Measurements from ENCODE around the gene LMAN1L.

GRCh38 chr15:74776821-74777768 is 35.5 kb upstream of the LMAN1L start:
- TF ChIP-seq, protein P1, sequence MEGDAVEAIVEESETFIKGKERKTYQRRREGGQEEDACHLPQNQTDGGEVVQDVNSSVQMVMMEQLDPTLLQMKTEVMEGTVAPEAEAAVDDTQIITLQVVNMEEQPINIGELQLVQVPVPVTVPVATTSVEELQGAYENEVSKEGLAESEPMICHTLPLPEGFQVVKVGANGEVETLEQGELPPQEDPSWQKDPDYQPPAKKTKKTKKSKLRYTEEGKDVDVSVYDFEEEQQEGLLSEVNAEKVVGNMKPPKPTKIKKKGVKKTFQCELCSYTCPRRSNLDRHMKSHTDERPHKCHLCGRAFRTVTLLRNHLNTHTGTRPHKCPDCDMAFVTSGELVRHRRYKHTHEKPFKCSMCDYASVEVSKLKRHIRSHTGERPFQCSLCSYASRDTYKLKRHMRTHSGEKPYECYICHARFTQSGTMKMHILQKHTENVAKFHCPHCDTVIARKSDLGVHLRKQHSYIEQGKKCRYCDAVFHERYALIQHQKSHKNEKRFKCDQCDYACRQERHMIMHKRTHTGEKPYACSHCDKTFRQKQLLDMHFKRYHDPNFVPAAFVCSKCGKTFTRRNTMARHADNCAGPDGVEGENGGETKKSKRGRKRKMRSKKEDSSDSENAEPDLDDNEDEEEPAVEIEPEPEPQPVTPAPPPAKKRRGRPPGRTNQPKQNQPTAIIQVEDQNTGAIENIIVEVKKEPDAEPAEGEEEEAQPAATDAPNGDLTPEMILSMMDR (IDR thresholded peaks at IDR 0.05), result no peak
- no peak for TF ChIP-seq POLR2A (IDR thresholded peaks at IDR 0.05)
